HepG2 (cell line): Measurements from ENCODE around the gene MCRIP2. TPM values are rescaled to one million over a fixed set of nuclear protein-coding genes. Genes with fewer than 3 reads are reported as not detected.

Experiments
- ARNT2 ChIP-seq: sonication (generic); formaldehyde crosslinking; IDR thresholded peaks from 2 replicates; pipeline ENCODE4 v1.8.0; 2022; ENCODE audit warnings: mild to moderate bottlenecking, low read depth, missing genetic modification reagents, moderate library complexity
- BCL6 ChIP-seq: IDR thresholded peaks from 2 replicates; pipeline ENCODE4 v1.6.1; 2016; ENCODE audit warnings: missing genetic modification reagents, missing compliant biosample characterization
- EED ChIP-seq: sonication (generic); formaldehyde crosslinking; IDR thresholded peaks from 2 replicates; pipeline ENCODE4 v1.5.0; 2020; ENCODE audit warnings: mild to moderate bottlenecking, missing genetic modification reagents
- GTF3A ChIP-seq: sonication (generic); formaldehyde crosslinking; conservative IDR thresholded peaks from 2 replicates; pipeline ENCODE4 v1.4.0; 2020; ENCODE audit warnings: mild to moderate bottlenecking, missing genetic modification reagents
- KLF12 ChIP-seq: sonication (generic); formaldehyde crosslinking; IDR thresholded peaks from 2 replicates; pipeline ENCODE4 v1.4.0; 2020; ENCODE audit warnings: missing genetic modification reagents, borderline replicate concordance
- NFAT5 ChIP-seq: sonication (generic); formaldehyde crosslinking; IDR thresholded peaks from 2 replicates; pipeline ENCODE4 v1.4.0; 2020; ENCODE audit warnings: missing genetic modification reagents
- NKX3-1 ChIP-seq: sonication (generic); formaldehyde crosslinking; IDR thresholded peaks from 2 replicates; pipeline ENCODE4 v1.5.0; 2020; ENCODE audit warnings: missing genetic modification reagents
- REL ChIP-seq: sonication (generic); formaldehyde crosslinking; conservative IDR thresholded peaks from 2 replicates; pipeline ENCODE4 v1.8.0; 2022; ENCODE audit warnings: mild to moderate bottlenecking, missing genetic modification reagents, moderate library complexity
- RFXAP ChIP-seq: sonication (generic); formaldehyde crosslinking; IDR thresholded peaks from 2 replicates; pipeline ENCODE4 v1.4.0; 2020; ENCODE audit warnings: missing genetic modification reagents, borderline replicate concordance
- SATB2 ChIP-seq: sonication (generic); formaldehyde crosslinking; IDR thresholded peaks from 2 replicates; pipeline ENCODE4 v1.5.0; 2020; ENCODE audit warnings: missing genetic modification reagents
- TRAFD1 ChIP-seq: sonication (generic); formaldehyde crosslinking; IDR thresholded peaks from 2 replicates; pipeline ENCODE4 v1.5.1; 2020; ENCODE audit warnings: missing genetic modification reagents, mild to moderate bottlenecking, borderline replicate concordance
- ZNF335 ChIP-seq: sonication (generic); formaldehyde crosslinking; IDR thresholded peaks from 2 replicates; pipeline ENCODE4 v1.4.0; 2020; ENCODE audit warnings: missing genetic modification reagents
- ZNF513 ChIP-seq: sonication (generic); formaldehyde crosslinking; conservative IDR thresholded peaks from 2 replicates; pipeline ENCODE4 v1.5.0; 2020; ENCODE audit warnings: missing genetic modification reagents
- ZNF530 ChIP-seq: sonication (generic); formaldehyde crosslinking; IDR thresholded peaks from 2 replicates; pipeline ENCODE4 v1.5.0; 2020; ENCODE audit warnings: low read depth, mild to moderate bottlenecking, missing genetic modification reagents
- polyA plus RNA-seq, 8 experiments: library from polyadenylated mRNA; depleted of rRNA in 3 of 8; stranded (reverse) in 7 of 8; unstranded in 1 of 8; fragments of >200 nt; fragmentation: Illumina TruSeq in 4 of 8; extraction: Trizol in 4 of 8; gene quantifications; 2 replicates each; pipeline versions ENCODE4 v1.2.1 to v1.2.3, GENCODE V29; 2011 to 2016; ENCODE audit warnings: low read depth in 4 of 8, missing spikeins in 1 of 8, mixed read lengths in 1 of 8; ENCODE audit not compliant: insufficient read depth in 1 of 8
- total RNA-seq, 5 experiments: library from RNA; depleted of rRNA; stranded (reverse); fragments of >200 nt; fragmentation: Illumina TruSeq; extraction: Trizol; gene quantifications; 2 replicates each; pipeline ENCODE4 v1.2.3, GENCODE V29; 2016; ENCODE audit warnings: low read depth in 1 of 5
- TF ChIP-seq, protein P1 (sequence below): sonication (generic); formaldehyde crosslinking; IDR thresholded peaks from 2 replicates; pipeline ENCODE4 v1.5.0; 2020; ENCODE audit warnings: mild to moderate bottlenecking, missing genetic modification reagents, moderate library complexity
- TF ChIP-seq, protein P2 (sequence below): sonication (generic); formaldehyde crosslinking; IDR thresholded peaks from 2 replicates; pipeline ENCODE4 v1.5.0; 2020; ENCODE audit warnings: missing genetic modification reagents
- TF ChIP-seq, protein P3 (sequence below): IDR thresholded peaks from 2 replicates; pipeline ENCODE4 v1.6.1; 2016; ENCODE audit warnings: mild to moderate bottlenecking, missing biosample characterization, missing genetic modification reagents

Gene MCRIP2
- total and polyA plus RNA-seq, 2 of the 13 experiments (the other 11 are each of a cell fraction or from before 2014, with no cell fraction given) = 39.6 to 76.7 TPM

GRCh38 chr16:679814-680624, 38.4 kb downstream of the MCRIP2 start, which contains the start of gene STUB1 (continued):
- TF ChIP-seq NFAT5 (CRISPR knock-in tag) = peak; percentile 80; the same call in 1 of the 2 replicates
- TF ChIP-seq BCL6 (CRISPR knock-in tag) = no peak
- TF ChIP-seq ZNF335 = no peak
- TF ChIP-seq, protein P1, sequence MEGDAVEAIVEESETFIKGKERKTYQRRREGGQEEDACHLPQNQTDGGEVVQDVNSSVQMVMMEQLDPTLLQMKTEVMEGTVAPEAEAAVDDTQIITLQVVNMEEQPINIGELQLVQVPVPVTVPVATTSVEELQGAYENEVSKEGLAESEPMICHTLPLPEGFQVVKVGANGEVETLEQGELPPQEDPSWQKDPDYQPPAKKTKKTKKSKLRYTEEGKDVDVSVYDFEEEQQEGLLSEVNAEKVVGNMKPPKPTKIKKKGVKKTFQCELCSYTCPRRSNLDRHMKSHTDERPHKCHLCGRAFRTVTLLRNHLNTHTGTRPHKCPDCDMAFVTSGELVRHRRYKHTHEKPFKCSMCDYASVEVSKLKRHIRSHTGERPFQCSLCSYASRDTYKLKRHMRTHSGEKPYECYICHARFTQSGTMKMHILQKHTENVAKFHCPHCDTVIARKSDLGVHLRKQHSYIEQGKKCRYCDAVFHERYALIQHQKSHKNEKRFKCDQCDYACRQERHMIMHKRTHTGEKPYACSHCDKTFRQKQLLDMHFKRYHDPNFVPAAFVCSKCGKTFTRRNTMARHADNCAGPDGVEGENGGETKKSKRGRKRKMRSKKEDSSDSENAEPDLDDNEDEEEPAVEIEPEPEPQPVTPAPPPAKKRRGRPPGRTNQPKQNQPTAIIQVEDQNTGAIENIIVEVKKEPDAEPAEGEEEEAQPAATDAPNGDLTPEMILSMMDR (CRISPR knock-in tag) = no peak
- TF ChIP-seq ZNF513 = no peak
- TF ChIP-seq, protein P2, sequence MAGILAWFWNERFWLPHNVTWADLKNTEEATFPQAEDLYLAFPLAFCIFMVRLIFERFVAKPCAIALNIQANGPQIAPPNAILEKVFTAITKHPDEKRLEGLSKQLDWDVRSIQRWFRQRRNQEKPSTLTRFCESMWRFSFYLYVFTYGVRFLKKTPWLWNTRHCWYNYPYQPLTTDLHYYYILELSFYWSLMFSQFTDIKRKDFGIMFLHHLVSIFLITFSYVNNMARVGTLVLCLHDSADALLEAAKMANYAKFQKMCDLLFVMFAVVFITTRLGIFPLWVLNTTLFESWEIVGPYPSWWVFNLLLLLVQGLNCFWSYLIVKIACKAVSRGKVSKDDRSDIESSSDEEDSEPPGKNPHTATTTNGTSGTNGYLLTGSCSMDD (CRISPR knock-in tag) = no peak
- no peak for TF ChIP-seq SATB2
- no peak for TF ChIP-seq ARNT2 (CRISPR knock-in tag)
- peak; percentile 51; the same call in 1 of the 2 replicates for TF ChIP-seq RFXAP
- 0 out of 2 replicates have a peak, but pooled peaks have one; percentile 46 for TF ChIP-seq KLF12
- no peak for TF ChIP-seq EED (CRISPR knock-in tag)
- no peak for TF ChIP-seq REL (CRISPR knock-in tag)
- no peak for TF ChIP-seq ZNF530 (CRISPR knock-in tag)
- TF ChIP-seq GTF3A = no peak
- TF ChIP-seq, protein P3, sequence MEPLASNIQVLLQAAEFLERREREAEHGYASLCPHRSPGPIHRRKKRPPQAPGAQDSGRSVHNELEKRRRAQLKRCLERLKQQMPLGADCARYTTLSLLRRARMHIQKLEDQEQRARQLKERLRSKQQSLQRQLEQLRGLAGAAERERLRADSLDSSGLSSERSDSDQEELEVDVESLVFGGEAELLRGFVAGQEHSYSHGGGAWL (CRISPR knock-in tag) = no peak
- no peak for TF ChIP-seq TRAFD1
- 0 out of 2 replicates have a peak, but pooled peaks have one; percentile 40 for TF ChIP-seq NKX3-1 (CRISPR knock-in tag)
